Gastroesophageal sphincter (tissue), 3 donors: ENCODE measurements around the gene FOLR3.

Source experiments
- CTCF ChIP-seq, 4 experiments: fragments of 200-600 bp in 2 of 4; fragments of 450-650 bp in 2 of 4; sonication (generic) in 1 of 4; IDR thresholded peaks; one replicate each; pipeline ENCODE4 v1.5.1; 2017 to 2019; ENCODE audit warnings: antibody characterized with exemption in 4 of 4, mild to moderate bottlenecking in 2 of 4, moderate library complexity in 2 of 4
- POLR2A ChIP-seq, 2 donors: fragments of 450-650 bp; IDR thresholded peaks; one replicate each; pipeline ENCODE4 v1.6.1; 2017; ENCODE audit warnings: antibody characterized with exemption in 2 of 2, mild to moderate bottlenecking in 2 of 2, moderate library complexity in 1 of 2
- POLR2AphosphoS5 ChIP-seq: sonication (generic); formaldehyde crosslinking; IDR thresholded peaks from one replicate; pipeline ENCODE4 v1.6.1; 2017; ENCODE audit warnings: antibody characterized with exemption

GRCh38 chr11:72120930-72121329 lies 14.6 kb upstream of the FOLR3 start:
- no peak for TF ChIP-seq CTCF (IDR thresholded peaks at IDR 0.05)
- TF ChIP-seq POLR2AphosphoS5, result no peak
- TF ChIP-seq POLR2A (IDR thresholded peaks at IDR 0.05), result no peak
